ENCODE measurements around the gene H2AZ2.
"Not testable (repeated sequence)": the region's sequence is repeated elsewhere in the genome, so short reads cannot be mapped to it uniquely, and the experiment has no call there.

Gene H2AZ2

GRCh38 chr7:44785218-44785617, 62.7 kb downstream of the H2AZ2 start:
- not testable (repeated sequence) for DNase-seq (ENCODE audit: low read depth in 2 of 2)

- DNase-seq (ENCODE audit: low read depth in 2 of 2): no peak
These were observed 63.5 kb downstream of the H2AZ2 start for GRCh38 chr7:44784364-44784763.

GRCh38 chr7:44783407-44783806, 64.5 kb downstream of the H2AZ2 start:
- no peak for DNase-seq (ENCODE audit: low read depth in 2 of 2)

- DNase-seq (ENCODE audit: low read depth in 2 of 2): no peak
These were observed 65.4 kb downstream of the H2AZ2 start for GRCh38 chr7:44782460-44782859.
